Hepatocyte (in vitro differentiated cells): ENCODE measurements around the gene UTP4.

Experiments used
- CTCF ChIP-seq: fragments of 200-600 bp; sonication (generic); IDR thresholded peaks from 2 replicates; pipeline ENCODE4 v1.5.1; 2016; ENCODE audit warnings: antibody characterized with exemption, mild to moderate bottlenecking; ENCODE audit not compliant: poor library complexity
- EZH2 ChIP-seq: fragments of 200-600 bp; sonication (generic); IDR thresholded peaks from 2 replicates; pipeline ENCODE4 v1.6.1; 2016; ENCODE audit warnings: antibody characterized with exemption, mild to moderate bottlenecking, borderline replicate concordance

- no peak for TF ChIP-seq EZH2
- no peak for TF ChIP-seq CTCF
Measured at GRCh38 chr16:69201787-69202186, 69.3 kb downstream of the UTP4 start.
